Stimulated activated CD8-positive, alpha-beta memory T cell treated with anti-CD3 and anti-CD28 coated beads, Interleukin-15, amount 100 ng/mL, for 48 hours (primary cell): ENCODE results near the gene ZNF729.
"Not testable (repeated sequence)": the region's sequence is repeated elsewhere in the genome, so short reads cannot be mapped to it uniquely, and the experiment has no call there.

ENCODE experiments used
- DNase-seq, 2 donors: peaks; one replicate each; pipeline ENCODE4 v3.0.0-alpha.2; 2020; ENCODE audit warnings: low read depth in 2 of 2

ZNF729 gene

GRCh38 chr19:22286151-22286810, at the start of gene ZNF729:
ZNF729 (plus strand) TSS chr19:22286441; CDS start chr19:22286526, 85 bp downstream.
- no peak for DNase-seq

- no peak for DNase-seq
These were observed 29.4 kb upstream of the ZNF729 start for GRCh38 chr19:22256856-22257255.

DNA sequence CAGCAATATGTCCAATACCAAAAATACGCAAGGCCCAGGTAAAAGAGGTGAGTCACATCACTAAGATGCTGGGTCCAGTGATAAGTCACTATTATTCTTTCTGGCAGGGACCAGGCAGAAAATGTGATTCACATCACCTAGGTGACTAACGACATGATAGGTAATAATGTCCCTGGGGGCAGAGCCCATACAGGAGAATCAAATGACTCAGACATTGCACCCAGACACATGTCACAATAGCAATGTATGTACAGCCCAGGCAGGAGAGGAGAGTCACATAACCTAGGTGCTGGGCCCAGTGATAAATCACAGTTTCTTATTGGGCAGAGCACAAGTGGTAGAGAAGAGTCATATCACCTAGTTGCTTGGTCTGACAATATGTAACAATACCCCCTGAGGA, 28.9 kb upstream of the ZNF729 start:
- DNase-seq, result no peak

- DNase-seq, result no peak
These were observed 28.3 kb upstream of the ZNF729 start for GRCh38 chr19:22257916-22258315.

GRCh38 chr19:22260499-22260898, 25.7 kb upstream of the ZNF729 start:
- no peak for DNase-seq

DNA sequence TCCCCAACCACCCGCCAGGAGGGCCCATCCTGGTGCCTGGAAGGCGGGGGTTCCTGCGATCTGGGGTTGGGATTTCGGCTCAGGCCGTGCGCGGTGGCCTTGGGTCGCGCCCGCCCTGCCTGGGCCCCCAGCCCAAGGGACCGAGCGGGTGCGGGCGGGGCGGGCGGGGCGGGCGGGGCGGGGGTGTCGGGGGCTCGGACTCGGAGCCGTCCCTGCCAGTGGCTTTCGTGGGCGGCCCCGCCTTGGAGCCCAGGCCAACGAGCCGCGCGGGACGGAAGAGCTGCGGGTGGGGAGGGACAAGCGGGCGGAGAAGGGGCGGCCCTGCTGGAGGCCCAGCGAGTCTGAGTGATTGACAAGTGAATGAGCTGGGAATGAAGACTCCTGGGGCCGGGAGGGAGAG, 24.6 kb upstream of the ZNF729 start:
- no peak for DNase-seq

DNA sequence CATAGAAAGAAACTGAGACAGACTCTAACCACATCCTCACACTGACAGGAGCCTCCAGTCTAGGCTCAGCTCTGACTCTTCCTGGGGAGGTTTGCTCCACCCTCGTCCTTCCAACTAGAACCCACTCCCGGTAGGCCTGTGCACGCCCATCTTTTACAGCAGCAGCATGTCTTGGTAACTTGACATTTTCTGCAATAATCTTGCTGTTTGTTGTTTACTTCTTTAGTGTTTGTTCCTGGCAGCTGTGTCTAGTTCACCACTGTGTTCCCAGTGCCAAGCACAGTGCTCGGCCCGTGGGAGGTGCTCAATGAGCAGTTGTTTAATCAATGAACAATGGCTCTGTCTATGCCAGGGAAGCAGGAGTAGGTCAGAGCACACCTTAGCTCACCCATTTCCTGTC, 23.1 kb upstream of the ZNF729 start:
- no peak for DNase-seq

DNA sequence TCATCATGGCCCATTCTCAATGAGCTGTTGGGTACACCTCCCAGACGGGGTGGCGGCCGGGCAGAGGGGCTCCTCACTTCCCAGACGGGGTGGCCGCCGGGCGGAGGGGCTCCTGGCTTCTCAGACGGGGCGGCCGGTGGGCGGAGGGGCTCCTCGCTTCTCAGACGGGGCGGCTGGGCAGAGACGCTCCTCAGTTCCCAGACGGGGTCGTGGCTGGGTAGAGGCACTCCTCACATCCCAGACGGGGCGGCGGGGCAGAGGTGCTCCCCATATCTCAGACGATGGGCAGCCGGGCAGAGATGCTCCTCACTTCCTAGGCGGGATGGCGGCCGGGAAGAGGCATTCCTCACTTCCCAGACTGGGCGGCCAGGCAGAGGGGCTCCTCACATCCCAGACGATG, 35.3 kb downstream of the ZNF729 start:
- not testable (repeated sequence) for DNase-seq

- no peak for DNase-seq
These were observed 40.0 kb downstream of the ZNF729 start for GRCh38 chr19:22326219-22326618.

GRCh38 chr19:22327321-22327720, 41.1 kb downstream of the ZNF729 start:
- no peak for DNase-seq

DNA sequence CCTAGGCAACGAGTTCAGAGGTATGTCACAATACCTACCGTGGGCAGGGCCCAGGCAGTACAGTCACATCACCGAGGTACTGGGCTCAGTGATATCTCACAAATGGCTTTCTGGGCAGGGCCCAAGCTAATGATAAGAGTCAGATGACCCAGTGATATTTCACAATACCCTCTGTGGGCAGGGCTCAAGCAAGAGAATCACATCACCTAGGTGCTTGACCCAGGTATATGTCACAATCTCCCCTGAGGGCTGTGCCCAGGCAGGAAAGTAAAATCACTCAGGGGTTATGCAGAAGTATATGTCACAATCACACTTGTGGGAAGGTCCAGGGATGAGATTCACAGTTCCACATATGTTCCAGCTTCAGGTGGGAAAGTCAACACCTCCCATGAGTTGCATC, 45.3 kb downstream of the ZNF729 start:
- DNase-seq, result no peak

GRCh38 chr19:22332924-22333323, 46.7 kb downstream of the ZNF729 start:
- DNase-seq, result no peak

DNA sequence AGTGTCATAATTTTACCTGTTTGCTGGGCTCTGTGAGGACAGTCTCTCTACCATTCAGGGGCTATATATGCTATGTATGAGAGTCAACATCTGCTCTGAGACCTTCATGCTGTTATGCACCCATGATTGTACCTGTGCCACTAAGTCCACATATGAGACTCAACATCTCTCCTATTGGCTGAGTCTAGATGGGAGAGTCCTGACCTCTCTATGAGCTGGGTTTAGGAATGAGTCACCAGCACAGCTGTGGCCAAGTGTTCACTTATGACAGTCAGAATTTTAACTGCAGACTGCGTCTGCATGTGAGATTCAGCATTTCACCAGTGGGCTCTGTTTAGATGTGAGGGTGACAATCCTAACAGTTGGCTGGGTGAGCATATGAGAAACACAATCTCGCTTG, 49.5 kb downstream of the ZNF729 start:
- no peak for DNase-seq

DNA sequence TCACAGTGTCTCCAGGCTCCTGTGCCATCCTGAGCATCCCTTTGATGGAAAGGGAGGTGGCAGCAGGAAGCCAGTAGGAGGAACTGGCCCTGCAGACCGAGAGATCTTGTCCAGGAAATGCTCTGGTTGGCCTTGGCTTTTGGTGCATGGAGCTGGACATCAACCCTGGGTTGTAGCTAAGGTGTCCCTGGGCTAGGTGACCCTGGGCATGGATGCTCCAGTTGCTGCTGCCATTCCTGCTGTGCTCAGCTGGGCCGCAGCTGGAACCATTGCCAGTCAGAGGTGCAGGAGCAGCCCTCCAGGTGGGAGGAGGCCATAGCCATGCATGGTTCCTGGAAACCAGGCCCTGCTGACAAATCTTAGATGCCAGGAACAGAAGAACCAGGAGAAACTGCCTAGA, 68.4 kb downstream of the ZNF729 start:
- DNase-seq, result no peak
